Epidermal melanocyte (primary cell): ENCODE results near the gene TFAM.
A peak's percentile ranks its signal among the peaks of the same experiment; 100 is the strongest.
"Not testable (repeated sequence)": the region's sequence is repeated elsewhere in the genome, so short reads cannot be mapped to it uniquely, and the experiment has no call there.

Source experiments
- DNase-seq: peaks from one replicate; pipeline ENCODE4 v3.0.0; 2011; ENCODE audit warnings: low spot score; ENCODE audit not compliant: insufficient read length

TFAM gene

GRCh38 chr10:58372607-58373441, 12.4 kb upstream of the TFAM start:
- DNase-seq, result no peak

GRCh38 chr10:58373442-58373827, 11.8 kb upstream of the TFAM start:
- DNase-seq, result no peak

DNA sequence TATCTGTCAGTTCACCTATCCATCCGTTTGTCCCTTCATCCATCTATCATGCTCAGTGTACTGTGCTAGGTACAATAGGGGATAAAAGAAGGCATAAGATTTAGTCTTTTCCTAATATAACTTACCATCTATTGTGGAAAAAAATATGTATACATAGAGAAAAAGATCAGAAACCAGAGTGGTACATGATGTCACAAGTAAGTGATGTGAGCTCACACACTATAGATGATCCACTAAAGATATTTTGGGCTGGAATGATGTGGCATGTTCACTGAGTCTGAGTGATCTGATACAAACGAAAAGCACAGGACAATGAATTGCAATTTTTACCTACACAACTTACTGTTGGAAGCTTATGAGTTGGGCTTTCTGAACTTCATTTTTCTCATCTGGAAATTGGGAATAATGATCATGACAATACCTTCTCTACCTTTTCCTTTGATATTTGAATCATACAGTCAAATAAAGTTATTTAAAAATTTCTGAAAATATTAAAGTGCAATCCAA, 2.7 kb upstream of the TFAM start:
- DNase-seq, result no peak

DNA sequence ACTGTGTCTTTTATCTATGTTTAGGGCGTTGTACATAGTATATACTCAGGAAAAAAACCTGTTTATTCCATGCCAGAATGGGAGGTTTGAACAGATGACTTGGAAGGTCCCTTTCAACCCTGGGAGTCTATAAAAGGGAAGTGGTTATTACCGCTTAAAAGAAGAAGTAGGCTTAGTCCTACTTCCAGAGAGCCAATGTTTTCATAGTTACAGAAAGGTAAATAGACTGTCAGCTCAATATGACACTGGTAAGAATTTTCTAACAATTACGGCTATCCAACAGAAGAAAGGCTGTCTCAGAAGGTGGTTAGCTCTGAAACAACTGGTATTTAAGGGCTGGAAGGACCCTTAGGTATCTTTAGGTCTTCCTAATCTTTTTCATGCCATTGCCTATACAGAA, 1.1 kb upstream of the TFAM start:
- no peak for DNase-seq

DNA sequence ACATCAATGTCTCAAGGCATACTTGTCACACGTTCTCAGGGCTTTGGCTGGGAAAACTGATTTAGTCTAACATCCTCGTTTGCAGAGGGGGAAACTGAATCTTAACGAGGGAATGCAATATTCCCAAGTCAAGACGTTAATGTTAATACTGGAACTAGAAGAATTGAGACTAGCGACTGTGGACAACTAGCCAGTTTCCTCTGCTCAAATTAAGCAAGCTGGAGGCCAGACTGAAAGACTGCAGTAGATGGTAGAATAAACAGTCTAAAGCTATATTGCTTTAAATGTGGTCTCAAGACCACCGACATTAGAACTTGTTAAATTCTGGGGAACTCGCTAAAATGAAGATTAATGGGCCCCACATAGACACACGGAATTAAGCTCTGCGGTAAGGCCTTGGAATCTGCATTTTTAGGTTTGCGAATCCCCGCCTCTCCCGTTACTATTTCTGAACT, 639 bp upstream of the TFAM start:
- no peak for DNase-seq

DNA sequence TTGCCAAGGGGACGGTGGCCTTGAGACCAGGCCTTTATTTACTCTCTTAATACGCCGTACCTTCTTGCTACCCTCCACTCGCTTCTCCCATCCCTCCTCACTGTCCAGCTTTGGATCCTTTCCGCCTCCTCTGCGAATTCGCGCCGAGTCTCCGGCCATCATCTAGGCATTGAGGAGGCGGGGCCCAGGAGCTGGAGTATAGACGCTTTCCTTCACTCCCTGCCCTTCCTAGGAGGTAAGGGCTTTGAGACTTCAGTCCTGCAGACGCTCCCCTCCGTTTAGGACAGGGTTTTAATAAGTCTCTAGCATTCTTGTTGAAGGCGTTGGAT, 538 bp downstream of the TFAM start:
- no peak for DNase-seq

GRCh38 chr10:58389024-58389423, 3.8 kb downstream of the TFAM start:
- DNase-seq, result no peak

- no peak for DNase-seq
Measured at GRCh38 chr10:58393317-58393716, 8.1 kb downstream of the TFAM start.

- no peak for DNase-seq
Measured at GRCh38 chr10:58394471-58394870, 9.3 kb downstream of the TFAM start.

DNA sequence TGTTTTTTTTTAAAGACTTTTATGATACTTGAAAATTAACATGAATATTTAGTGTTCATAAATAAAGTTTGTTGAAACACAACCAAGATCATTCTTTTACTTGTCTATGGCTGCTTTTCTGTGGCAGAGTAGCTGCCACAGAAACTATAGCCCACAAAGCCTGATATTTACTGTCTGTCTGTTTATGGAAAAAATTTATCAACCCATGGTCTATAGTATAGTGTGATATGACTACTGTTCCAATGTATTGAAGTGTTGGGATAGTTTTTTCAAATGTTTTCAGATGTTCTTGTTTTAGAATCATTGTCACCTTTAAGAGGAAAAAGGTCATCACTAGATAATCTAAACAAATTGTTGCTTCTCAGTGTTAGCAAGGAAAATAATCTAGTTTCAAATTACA, 10.8 kb downstream of the TFAM start:
- no peak for DNase-seq

DNA sequence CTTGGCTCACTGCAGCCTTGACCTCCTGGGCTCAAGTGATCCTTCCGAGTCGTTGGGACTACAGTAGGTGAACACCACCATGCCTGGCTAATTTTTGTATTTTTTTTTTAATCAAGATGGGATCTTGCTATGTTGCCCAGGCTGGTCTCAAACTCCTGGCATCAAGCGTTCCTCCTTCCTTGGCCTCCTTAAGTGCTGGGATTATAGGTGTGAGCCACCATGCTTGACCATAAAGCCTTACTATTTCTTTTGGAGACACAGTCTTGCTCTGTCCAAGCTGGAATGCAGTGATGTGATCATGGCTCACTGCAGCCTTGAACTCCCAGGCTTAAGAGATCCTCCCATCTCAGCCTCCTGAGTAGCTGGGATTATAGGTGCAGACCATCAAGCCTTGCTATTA, 12.6 kb downstream of the TFAM start:
- DNase-seq, result no peak

DNA sequence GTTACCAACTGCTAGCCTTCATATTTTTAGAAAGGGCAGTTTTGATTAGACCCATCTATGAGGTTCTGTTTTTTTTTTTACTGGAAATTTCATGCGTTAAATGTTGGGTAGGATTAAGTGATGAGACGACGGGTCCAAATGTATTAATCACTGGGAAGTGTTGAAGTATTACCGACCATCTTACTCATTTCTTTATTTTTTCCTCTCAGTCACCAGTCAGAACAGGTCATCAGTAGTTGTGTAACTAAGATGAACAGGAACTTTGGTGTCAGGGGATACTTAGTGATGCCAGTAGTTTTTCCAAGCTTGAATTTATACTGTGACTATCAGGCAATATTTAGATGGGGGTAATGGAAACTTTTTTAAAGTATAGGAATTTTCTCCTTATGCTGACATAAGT, 14.2 kb downstream of the TFAM start:
- no peak for DNase-seq

GRCh38 chr10:58400609-58401008, 15.4 kb downstream of the TFAM start:
- DNase-seq, result no peak

- DNase-seq, result no peak
Measured at GRCh38 chr10:58404001-58404400, 18.8 kb downstream of the TFAM start.

DNA sequence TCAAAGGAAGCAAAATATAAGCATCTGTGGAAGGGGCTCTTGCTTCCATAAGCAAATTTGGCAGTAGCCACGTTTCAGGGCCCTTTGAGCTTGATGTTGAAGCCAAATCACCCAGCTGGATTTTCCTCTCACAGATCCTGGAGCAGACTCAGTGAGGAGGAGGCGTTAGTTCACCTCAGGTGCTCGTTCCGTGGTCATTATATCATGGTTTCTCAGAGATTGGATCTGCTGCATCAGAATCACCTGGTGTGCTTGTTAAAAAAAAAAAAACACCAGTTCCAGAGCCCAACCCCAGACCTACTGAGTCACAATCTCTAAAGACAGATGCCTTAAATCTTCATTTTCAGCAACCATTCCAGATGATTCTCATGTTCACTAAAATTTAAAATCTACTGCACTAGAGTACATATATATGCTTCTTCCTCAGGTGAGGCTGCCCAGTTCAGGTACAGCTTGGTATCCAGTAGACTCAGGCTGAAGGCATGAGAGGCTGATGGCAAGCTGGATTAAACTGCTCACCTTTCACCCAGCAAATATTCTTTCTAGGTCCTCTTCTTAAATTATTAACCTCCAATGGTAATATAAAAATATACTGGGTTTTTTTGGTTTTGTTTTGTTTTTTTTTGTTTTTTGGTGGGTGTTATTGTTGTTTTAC, 24.9 kb downstream of the TFAM start:
- DNase-seq, result no peak

DNA sequence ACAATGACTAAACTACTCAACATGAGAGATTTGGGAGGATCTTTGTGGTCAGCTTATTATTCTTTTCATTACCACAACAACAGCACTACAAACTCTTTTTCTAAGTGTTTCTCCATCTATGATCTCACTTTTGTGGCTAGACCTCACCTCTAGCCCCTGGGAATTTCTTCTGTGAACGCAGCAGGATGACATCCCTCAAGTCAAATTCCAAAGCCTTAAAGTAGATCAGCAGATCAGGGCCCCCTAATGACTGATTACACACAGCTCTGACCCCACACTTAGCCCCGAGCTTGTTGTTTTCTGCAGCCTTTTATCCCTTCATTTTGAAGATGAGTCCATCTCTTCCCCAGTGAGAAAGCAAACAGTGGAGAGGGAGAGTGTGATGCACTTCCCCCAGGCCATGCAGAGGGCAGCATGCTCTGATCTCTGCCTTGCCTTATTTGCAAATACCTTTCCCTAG, 27.3 kb downstream of the TFAM start:
- DNase-seq, result no peak

- DNase-seq, result peak; percentile 50
Measured at GRCh38 chr10:58414270-58415041, 29.2 kb downstream of the TFAM start.

DNA sequence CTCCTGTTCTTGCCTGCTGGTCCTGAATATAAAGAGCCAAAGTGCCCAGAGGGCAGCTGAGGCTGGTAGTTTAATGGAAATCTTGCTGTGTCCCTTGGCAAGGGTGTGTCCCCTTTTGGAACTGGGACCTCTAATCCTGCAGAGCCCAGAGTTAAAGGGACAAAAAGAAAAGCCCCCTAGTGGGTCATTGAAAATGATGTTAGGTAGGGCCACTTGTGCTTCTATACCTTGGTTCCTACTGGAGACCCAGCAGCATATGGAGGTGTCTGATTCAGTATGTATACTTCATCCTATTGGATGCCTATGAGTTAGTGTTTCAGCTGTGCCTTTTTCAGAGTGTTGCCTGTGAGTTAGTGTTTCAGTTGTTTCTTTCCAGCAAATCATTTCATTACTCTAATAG, 30.5 kb downstream of the TFAM start:
- DNase-seq, result no peak

DNA sequence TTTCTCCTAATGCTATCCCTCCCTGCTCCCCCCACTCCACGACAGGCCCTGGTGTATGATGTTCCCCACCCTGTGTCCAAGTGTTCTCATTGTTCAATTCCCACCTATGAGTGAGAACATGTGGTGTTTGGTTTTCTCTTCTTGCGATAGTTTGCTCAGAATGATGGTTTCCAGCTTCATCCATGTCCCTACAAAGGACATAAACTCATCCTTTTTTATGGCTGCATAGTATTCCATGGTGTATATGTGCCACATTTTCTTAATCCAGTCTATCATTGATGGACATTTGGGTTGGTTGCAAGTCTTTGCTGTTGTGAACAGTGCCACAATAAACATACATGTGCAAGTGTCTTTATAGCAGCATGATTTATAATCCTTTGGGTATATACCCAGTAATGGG, 32.7 kb downstream of the TFAM start:
- DNase-seq, result not testable (repeated sequence)

DNA sequence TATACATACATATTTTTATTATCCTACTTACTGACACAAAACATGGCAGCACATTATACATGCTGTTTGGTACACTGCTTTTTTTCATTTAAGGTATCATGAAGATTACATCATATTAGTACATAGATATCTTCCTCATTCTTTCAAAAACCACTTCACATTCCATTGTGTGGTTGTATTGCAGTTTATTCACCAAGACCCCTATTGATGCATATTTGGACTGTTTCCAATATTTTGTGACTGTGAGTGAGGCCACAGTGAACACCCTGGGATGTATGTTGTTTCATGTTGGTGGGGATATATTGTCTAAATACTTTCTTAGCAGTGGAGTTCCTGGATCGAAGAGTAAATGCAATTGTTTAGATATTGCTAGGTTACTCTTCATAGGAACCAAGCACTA, 39.0 kb downstream of the TFAM start:
- DNase-seq, result no peak

GRCh38 chr10:58428436-58428835, 43.2 kb downstream of the TFAM start:
- not testable (repeated sequence) for DNase-seq

- no peak for DNase-seq
Measured at GRCh38 chr10:58431903-58432302, 46.7 kb downstream of the TFAM start.
